Activated CD4-positive, alpha-beta T cell treated with anti-CD3 and anti-CD28 coated beads for 48 hours (primary cell): ENCODE results near the gene MAGEF1.

ENCODE experiments used
- DNase-seq: peaks from one replicate; pipeline ENCODE4 v3.0.0-alpha.2; 2020

The MAGEF1 gene, protein sequence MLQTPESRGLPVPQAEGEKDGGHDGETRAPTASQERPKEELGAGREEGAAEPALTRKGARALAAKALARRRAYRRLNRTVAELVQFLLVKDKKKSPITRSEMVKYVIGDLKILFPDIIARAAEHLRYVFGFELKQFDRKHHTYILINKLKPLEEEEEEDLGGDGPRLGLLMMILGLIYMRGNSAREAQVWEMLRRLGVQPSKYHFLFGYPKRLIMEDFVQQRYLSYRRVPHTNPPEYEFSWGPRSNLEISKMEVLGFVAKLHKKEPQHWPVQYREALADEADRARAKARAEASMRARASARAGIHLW

DNA sequence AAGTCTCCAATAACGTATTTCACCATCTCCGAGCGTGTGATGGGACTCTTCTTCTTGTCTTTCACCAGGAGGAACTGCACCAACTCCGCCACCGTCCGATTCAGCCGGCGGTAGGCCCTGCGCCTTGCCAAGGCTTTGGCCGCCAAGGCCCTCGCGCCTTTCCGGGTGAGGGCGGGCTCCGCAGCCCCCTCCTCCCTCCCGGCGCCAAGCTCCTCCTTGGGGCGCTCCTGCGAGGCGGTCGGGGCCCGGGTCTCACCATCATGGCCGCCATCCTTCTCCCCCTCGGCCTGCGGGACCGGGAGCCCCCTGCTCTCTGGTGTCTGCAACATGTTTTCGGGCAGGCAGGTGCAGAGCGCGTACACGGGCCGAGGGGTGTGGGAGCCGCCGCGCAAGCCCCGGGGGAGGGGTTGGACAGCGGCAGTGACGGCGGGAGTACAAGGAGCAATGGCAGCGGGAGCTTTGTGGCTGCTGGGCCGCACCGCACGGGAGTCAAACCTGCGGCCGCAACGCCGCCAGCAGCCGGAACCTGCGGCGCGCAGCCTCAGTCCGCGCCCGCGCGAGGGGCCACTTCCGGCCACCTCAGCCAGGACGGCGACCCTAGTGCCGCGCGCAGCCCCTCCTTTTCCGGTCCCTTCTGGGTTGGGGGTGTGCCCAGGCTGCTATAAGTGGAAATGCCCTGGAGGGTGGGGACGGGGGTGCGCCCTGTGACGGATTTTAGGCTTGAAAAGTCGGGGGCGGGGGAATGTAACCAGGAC lies at the start of gene MAGEF1:
MAGEF1 (minus strand) TSS at position 572 of the 755 bp plus-strand sequence; CDS start at position 329, 243 bp downstream.
- peak; percentile 82 for DNase-seq

DNA sequence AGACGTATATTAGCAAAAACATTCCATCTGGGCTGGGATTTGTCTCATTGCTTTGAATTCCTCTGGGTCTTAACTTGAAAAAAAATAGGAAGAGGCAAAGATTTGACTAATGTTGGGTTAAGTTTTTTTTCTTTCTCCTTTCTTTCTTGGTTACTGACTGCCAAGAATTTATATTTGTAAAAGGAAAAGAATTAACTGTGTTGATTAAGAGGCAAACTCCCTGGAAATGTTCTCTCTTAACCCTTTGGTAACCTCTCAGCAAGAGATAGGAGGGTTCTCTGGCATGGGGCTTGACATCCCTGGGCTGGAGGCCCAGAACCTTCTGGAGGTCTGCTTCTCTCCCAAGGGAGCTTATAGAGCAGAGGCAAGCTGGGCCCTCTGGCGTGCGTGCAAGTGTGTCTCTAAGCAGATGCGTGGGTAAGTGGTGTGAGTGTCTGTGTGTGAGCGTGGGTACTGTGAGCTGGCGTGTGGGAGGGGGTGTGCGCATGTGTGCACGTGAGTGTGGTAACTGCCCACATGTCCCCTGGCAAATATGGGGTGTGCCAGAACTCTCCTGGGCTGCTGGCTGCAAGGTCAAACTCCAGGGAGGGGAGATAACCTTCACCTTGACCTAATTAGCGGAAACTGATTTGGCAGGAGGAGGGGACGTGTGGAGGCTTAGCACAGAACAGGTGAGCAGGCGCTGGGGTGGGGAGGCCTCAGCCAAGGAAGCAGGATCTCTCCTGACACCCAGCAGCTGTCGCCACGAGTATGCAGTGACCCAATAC lies 49.4 kb upstream of the MAGEF1 start:
- DNase-seq: no peak

DNA sequence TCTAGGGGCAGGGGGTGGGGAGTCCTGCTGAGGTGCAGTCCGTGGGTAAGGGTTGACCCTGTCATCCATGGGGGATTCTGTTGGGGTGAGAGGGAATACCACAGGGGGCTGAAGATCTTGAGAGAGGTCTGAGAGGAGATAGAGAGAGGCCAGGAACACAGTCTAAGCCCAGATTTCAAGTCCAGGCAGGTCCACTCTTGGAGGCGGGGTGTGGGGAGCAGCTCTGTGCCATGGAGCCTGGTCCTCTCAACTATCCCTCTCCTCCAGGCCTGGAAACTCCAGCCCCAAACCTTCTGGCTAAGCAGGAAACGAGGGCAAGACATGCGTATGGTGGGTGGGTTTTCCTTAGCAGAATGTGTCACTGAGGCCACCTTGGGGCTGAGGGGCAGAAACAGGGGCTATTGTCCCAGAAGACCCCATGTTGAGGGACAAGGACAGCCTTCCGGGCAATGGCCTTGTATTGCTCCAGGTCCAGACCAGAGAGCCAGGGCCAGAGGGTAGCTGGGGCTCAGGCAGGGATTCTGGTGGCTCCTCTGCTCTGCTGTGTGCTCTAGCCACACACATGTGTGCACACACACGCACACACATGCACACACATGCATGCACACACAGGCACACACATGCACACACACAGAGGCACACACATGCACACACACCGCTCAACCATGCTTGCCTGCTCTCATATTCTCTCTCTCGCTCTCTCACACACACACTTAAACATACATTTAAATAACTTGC lies 48.6 kb upstream of the MAGEF1 start:
- no peak for DNase-seq

DNA sequence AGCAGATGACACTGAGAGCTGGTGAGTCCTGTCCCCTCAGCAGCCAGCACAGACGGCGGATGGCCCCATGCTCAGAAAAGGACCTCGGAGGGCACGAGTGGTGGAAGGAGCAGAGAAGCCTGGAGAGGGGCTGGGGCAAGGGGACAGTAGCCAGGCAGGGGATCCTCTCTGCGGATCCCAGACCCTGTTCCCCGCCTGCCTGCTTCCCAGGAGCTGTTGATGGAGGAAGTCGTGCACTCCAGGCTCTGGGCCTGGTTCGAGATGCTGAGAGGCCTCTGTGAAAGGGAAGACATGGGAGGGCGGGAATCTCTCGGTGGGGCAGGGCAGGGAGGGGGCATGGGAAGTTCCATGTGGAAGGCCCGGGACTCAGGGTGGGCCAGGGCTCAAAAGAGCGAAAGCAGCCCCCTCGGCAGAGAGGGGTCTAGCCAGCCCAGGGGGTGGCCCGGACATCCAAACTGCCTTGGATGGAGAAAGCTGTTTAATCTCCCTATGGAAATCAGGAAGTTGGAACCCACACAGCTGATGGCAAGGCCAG lies 47.9 kb upstream of the MAGEF1 start:
- no peak for DNase-seq

DNA sequence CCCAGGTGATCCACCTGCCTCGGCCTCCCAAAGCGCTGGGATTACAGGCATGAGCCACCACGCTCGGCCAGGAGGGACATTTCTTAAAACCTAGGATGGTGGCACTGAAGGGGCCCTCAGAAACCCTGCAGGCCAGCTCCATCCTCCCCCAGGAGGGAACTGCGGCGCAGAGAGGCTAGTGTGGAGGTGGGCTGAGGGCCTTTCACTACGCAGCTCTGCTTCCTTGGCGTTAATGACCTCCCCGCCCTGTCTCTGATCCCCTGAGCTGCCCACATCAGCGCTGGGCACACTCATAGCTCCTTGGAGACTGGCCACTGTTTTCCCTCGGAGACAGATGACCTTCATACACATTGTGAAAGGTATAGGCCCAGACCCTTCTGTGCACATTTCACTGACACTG lies 46.2 kb upstream of the MAGEF1 start:
- DNase-seq: no peak

DNA sequence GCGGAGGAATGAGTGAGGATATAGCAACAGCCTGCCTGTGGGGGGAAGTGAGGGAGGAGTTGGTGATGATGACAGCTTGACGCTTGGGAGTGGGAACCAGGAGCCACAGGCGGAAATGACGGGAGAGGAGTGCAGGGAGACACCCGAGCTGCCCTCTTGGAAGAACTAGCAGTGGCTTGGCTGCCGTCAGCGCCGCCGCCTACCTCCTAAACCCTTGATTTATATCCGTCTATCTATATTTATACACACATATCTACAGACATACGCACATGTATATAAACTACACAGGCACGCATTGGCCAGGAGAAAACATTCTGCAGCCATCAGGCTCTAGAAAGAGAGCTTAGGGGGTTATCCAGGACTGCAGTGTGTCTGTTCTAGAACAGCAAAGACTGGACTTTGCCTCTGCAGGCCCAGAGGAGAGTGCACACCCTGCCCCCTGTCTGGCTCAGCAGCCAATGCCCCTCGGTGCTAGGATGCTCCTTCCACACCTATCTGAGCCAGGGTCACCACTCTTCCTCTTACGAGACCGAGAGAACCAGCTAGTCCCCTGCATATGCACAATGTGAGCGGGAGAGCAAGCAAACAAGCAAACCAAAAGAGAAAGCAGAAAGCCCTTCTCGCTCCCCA lies 45.3 kb upstream of the MAGEF1 start:
- DNase-seq: no peak

DNA sequence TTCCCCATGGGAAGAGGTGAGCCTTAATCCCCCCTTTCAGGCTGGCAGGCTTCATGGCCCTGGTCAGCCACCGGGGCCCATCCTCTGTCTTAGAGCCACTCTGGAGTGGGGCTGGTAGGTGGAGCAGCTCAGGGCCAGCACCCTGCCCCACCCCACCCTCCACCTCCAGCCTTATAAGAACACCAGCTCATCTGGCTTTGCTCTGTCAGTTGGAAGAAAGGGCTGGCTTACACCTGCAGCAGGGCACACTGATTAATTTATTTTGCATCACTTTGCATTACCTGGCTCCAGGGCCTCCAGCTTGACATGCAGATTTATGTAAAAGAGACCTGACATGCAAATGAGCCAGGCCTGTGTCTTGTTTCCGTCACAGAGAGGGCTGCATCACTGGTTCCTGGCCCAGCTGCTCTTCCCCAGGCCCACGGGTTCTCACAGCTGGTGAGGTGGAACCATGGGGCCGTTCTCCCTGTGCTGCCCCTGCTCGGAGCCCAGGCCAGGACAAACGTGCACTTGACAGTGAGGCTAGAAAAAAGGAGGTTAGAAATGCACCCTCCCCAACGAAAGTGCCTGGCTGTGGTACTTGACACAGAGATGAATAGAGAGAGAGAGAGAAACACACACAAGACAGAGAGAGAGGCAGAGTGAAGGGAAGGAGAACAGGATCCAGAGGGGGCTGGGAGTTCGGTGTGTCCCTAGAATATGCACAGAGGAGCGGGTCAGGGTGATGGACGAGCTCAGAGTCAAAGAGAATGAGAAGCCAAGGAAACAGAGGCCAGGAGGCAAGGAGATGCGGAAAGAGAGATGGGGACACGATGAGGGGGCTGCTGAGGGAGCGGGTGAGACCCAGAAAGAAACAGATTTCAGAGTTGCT lies 44.5 kb upstream of the MAGEF1 start:
- DNase-seq: no peak

DNA sequence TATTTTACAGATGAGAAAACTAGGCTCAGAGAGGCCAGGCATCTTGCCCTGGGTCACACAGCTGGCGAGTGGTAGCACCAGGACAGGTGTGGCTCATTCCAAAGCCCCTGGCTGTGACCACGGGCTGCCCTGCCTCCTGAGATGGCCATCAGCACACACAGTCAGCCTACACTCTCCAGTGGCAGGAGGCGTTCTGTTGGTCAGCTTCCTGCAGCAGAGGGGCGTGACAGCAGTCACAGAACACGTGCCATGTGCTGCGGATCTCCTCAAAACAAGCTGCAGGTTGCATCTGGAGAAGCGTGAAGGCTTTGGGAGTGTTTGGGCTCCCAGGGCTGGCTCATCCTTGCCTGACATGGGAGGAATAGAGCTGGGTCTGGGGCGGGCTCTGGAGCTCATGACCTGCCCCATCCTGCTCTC lies 43.5 kb upstream of the MAGEF1 start:
- DNase-seq: no peak

DNA sequence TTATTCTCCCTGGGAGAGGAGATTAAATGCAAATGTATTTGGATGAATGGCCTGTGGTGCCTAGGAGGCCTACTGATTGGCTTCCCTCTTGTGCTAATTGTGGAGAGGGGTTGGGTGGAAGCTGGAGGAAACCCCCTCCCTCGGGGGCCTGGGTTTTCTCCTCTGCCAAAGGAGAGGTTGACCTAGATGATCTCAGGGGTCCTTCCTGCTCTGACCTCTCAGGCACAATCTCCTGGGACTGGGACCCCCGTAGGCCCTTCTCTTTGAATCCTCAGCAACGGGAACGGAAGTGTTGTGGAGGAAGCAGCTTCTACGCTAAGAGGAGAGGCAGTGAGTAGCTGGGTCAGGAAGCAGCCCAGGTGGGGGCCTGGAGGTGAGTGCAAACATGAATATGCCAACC lies 40.5 kb upstream of the MAGEF1 start:
- no peak for DNase-seq

DNA sequence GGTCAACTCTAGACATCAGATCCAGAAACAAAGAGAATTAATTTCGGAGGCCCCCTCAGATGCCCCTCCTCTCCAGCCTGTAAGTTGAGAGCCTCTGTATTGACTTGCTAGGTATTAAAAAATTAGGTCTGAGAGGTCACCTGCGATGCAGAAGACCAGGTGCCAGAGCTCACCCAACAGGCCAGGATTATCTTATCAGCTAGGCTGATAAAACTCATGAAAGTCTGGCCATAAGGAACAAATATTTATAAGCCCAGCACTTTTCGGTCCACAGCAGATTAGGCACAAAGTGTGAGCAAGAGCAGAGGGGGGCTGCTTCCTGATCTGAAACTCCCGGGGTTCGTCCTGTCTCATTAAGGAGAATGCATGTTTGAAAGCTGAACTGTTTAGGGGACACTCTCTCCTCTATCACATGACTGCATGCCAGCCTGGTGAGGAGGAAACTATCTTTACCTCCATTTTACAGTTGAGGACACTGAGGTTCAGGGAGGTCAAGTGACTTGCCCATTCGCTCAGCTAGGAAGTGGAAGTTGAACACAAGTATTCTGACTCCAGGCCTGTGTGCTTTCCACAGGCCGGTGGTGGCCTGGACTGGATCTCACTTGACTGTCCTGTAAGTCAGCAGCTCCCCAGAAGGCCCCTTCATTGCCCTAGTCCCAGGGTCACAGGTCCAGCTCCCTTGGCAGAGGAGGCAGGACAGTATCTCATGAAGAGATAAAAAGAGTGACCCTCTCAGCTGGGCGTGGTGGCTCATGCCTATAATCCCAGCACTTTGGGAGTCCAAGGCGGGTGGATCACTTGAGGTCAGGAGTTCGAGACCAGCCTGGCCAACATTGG lies 39.6 kb upstream of the MAGEF1 start:
- no peak for DNase-seq

DNA sequence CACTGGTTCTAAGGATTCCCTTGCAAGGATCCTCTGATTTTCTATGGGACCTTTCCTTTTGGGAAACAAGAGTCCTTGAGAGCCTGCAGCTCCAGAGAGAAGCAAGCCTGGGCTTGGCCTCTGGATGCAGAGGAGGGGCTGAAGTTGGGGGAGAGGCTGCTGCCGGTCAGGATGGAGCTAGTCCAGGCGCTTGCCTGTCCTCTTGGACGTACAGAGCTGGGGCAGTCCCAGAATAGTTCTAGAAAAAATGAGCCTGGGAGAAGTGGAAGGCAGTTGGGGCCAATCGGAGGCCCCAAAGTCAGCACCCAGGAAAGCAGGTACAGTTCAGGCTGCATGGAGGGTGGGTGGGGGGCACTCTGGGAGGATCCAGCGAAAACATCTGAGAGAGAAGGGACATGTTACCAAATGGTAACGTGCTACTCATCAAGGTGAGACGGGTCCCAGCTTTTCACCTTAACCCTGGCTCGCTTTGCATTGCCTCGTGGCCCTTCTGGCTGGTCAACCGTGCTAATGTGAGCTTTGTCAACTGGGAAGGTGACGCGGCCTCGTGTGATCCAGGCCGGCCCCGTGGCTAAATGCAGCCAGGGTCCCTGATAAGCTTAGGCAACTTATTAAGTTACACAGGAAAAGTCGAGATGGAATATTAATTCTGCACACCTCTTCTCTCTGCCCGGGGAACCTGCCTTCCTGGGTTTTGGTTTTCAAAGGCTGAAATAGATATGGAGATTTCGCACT lies 38.7 kb upstream of the MAGEF1 start:
- no peak for DNase-seq

DNA sequence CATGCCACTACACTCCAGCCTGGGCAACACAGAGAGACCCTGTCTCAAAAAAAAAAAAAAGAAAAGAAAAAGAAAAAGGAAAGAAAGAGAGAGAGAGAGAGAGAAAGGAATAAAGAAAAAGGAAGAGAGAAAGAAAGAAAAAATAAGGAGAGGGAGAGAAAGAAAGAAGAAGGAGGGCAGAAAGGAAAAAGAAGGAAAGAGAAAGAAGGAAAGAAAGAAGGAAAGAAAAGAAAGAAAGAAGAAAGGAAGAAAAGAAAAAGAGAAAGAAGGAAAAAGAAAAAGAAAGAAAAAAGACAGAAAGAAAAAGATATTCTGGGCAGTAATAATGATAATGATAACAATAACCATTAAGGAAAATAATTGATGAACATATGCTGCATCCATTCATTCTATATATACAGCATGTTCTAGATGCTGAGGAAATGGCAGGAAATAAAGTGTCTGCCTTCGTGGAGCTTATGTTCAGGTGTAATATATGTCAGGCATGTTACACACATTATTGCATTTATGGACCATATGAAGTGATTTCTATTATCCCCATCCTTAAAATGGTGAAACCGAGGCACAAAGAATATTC lies 37.4 kb upstream of the MAGEF1 start:
- DNase-seq: no peak

DNA sequence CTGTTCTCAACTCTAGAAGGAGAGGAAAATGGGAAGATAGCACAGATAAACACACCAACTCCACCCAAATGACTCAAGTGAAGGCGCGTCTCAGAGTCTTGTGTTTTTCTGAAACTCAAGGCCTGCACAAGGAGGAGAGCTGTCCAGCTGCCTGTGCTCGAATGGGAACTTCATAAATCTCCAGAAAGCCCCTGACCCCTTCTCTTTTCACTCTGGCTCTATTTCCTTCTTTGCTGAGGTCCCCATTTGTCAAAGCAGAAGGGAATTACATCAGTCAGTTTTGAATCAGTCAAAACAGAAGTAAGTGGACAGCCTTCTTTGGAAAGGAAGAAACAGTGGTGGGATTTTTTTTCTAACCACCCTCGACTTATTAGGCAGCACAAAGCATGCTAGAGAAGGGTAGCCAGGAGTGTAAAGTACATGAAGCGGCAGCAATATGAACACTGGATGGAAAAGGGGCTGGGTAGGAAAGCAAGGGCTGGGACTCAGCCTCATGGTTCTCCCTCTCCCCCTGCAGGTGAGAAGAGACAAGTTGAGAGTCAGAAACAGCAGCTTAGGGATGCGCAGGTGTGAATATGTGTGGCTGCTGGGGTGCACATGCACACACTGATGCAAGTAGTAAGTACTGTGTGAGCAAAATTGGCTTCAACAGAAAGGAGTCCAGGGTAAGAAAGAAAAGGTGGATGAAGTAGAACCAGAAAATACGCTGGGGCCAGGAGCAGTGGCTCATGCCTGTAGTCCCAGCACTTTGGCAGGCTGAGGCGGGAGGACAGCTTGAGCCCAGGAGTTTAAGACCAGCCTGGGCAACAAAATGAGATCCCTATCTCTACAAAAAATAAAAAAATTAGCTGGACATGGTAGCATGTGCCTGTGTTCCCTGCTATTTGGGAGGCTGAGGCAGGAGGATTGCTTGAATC lies 36.6 kb upstream of the MAGEF1 start:
- DNase-seq: peak; percentile 7

DNA sequence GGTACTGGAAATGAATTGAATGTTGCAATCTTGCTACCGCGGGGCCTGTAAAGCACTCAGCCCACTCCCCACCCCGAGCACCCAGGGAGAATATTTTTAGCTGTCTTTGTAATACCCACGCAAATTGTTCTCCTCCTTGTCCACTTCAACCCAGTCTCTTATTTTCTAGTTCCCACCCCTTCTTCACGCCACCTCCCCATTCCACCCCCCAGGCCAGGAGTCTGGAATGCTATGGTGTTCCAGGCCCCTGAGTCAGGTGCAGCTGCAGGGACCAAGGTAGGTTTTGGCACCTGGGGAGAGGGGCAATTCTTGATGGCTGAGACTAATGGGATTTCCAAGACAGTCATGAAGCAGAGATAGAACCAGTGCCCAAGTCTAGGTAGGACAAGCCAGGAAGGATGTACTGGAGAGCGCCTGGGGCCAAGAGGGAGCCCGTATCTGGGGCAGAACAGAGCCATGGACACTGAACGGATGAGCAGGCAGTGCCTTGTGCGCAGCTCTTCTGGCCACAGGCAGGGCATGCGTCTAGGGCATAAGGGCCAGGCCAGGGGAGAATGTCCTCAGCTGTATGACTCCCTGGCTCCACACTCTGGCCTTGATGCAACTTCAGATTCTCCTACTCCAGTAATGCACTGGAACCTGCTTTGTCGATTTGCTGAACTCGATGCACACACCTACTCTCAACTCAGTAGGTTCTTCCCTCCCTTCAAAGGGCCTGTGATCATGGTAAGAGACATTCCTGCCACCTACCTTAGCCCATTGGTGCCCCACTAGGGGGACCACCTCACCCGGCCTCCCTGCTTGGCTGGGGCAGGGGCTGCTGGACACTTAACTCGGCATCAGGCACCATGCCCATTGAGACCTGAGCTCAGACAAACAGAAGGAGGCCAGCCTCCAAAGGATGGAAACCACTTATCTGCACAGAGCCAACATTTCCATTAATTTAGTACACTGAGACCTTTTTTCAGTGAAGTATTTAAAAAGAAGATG lies 34.6 kb upstream of the MAGEF1 start:
- no peak for DNase-seq

DNA sequence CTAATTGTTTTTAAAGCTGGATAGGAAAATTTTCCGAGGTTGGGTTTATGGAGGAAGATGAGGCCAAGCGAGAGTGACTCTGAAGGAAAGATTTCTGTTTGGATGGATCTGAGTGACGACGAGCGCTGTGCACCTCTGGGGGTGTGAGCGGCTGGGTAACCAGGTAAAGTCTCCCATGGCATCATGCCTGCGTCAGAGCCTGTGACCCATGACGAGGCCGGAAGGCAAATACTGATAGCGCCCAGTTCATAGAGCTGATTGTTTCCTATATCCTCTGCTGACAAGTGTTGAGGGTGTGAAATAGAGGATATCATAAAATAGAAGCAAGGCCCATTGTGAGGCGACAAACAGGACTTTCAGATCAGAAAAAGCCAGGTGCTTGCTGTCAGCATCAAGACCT lies 33.7 kb upstream of the MAGEF1 start:
- DNase-seq: no peak

DNA sequence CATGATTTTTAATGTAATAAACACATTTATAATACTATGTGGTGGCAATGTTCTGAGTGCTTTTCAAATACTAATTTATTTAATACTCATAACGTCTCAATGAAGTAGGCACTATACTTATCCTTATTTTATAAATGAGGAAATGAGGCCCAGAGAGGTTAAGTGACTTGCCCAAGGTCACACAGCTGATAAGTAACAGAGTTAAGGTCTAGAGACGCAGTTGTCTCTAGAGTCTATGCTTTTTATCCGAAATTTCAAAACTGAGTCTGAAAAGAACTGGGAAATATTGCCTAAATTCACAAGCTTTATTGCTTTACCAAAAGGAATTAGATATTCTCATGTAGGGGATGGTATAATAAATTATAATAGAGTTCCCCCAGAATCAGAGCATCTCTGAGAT lies 31.4 kb upstream of the MAGEF1 start:
- DNase-seq: no peak

DNA sequence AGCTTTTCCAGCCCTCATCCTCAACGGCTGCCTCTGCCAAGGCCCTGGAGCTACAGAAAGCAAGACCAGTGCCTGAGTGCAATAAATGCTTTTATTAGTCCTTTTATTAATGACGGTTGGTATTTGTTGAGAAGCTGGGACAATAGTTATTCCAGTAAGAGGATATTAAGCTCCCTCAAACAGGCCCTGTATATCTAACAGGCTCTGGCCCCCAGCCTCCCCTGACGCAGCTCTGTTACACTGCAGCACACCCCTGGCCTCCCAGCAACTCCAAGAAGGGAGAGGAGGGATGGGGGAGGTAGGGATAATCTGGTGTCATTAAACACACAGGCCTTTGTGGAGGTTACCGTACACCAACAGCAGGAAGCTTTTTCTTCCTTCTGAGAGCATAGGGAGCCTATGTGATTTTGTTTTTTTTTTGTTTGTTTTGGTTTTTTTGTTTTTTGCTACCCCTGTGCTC lies 30.8 kb upstream of the MAGEF1 start:
- no peak for DNase-seq
